ENCODE data around the gene TAC3. TPM values are rescaled to one million over a fixed set of nuclear protein-coding genes. Genes with fewer than 3 reads are reported as not detected.

TAC3 gene
- total RNA-seq, 1 experiment from 2014 or later: 6.2 TPM

GRCh38 chr12:56980268-56980667 is 36.1 kb downstream of the TAC3 start:
- no peak overlapping the region for H4K91ac ChIP-seq (ENCODE audit: insufficient read length, low read depth, low read length)

More at GRCh38 chr12:56980268-56980667, 36.1 kb downstream of the TAC3 start:
- Histone ChIP-seq H4K8ac (replicated peaks; ENCODE audit: insufficient read length, low read depth, low read length) (no peak overlapping the region), H3K9ac (ENCODE audit: extremely low read depth, insufficient read length, low read length) (no peak overlapping the region), H3K27me3 (ENCODE audit: insufficient read depth, low read length) (no peaks in the 10 kb centered on the region), H4K20me1 (ENCODE audit: control insufficient read depth, insufficient read depth, insufficient read length) (no peaks in the 10 kb centered on the region), H4K5ac (ENCODE audit: insufficient read length, low read depth, low read length) (no peak overlapping the region), H3K27ac (ENCODE audit: insufficient read length, low read depth, low read length) (no peak overlapping the region), H3K14ac (ENCODE audit: insufficient read depth, low read length) (no peak overlapping the region), H3K18ac (ENCODE audit: insufficient read length, low read depth, low read length) (no peak overlapping the region), H3K56ac (ENCODE audit: insufficient read length, low read depth, low read length) (no peak overlapping the region), H3K4ac (ENCODE audit: low read depth, low read length) (no peak overlapping the region), H3K79me1 (ENCODE audit: insufficient read depth, low read depth, low read length, poor library complexity, severe bottlenecking) (no peaks in the 10 kb centered on the region), H2BK5ac (ENCODE audit: insufficient read length, low read length) (no peak overlapping the region), H2BK12ac (ENCODE audit: insufficient read length, low read depth, low read length) (no peak overlapping the region), H3K23me2 (ENCODE audit: insufficient read length, low read depth, low read length, poor library complexity, severe bottlenecking) (no peaks in the 10 kb centered on the region), H3K4me1 (ENCODE audit: insufficient read depth, low read length) (no peaks in the 10 kb centered on the region), H3K79me2 (ENCODE audit: insufficient read depth, low read length) (no peaks in the 10 kb centered on the region), H2AK5ac (ENCODE audit: insufficient read length, low read length) (no peak overlapping the region), H3K4me2 (ENCODE audit: insufficient read depth, insufficient read length, low read length) (no peak overlapping the region), H3K23ac (ENCODE audit: insufficient read length, low read depth, low read length) (no peak overlapping the region), H2BK120ac (ENCODE audit: low read depth, low read length, poor library complexity, severe bottlenecking) (no peak overlapping the region), H2BK20ac (ENCODE audit: low read depth, low read length, poor library complexity, severe bottlenecking) (no peak overlapping the region), H2BK15ac (ENCODE audit: low read depth, low read length) (no peak overlapping the region), H2AFZ (ENCODE audit: low read length) (no peak overlapping the region), H3T11ph (ENCODE audit: low read length) (no peak overlapping the region), H3K9me3 (ENCODE audit: control insufficient read depth, low read depth, low read length) (no peaks in the 10 kb centered on the region)
- no CpG with 5 or more reads among the region's 6 CpGs for WGBS (ENCODE audit: extremely low coverage, insufficient read length, low lambda C conversion rate)
- H3K9me3 Mint-ChIP-seq: peaks cover 3 to 4% of the 10 kb centered on the region in 2 experiments; a peak in 3 of 5 replicates
- no peaks in the 10 kb centered on the region; the same call in 1 of the 2 replicates for H3K27me3 Mint-ChIP-seq (ENCODE audit: low read depth)
- H3K27ac Mint-ChIP-seq: no peak overlapping the region
- DNase-seq: no peak
- no peaks in the 10 kb centered on the region for H3K4me1 Mint-ChIP-seq
- peaks cover 0 to 4% (median 0%) of the 10 kb centered on the region in 3 experiments; a peak in 2 of 7 replicates for H3K36me3 Mint-ChIP-seq (ENCODE audit: insufficient read depth in 1 of 3, low read depth in 3 of 3)
- TF ChIP-seq CTCF (conservative IDR thresholded peaks at IDR 0.05): no peak
- no peak overlapping the region for H3K4me3 Mint-ChIP-seq

All from H9 (cell line).